GM12873 (cell line): ENCODE measurements around the gene FBXO46.

Experiments
- CTCF ChIP-seq: IDR thresholded peaks from 2 replicates; pipeline ENCODE4 v1.5.1; 2012; ENCODE audit warnings: low read depth, mild to moderate bottlenecking, moderate library complexity, low read length, control low read depth; ENCODE audit not compliant: insufficient read depth; ENCODE audit errors: missing control alignments

Gene FBXO46

GRCh38 chr19:45713141-45713540 lies 17.6 kb downstream of the FBXO46 start:
- no peak for TF ChIP-seq CTCF

GRCh38 chr19:45712699-45713067 lies 18.0 kb downstream of the FBXO46 start:
- TF ChIP-seq CTCF = no peak

- TF ChIP-seq CTCF = no peak
These were observed 18.6 kb downstream of the FBXO46 start for GRCh38 chr19:45711851-45712698.

- no peak for TF ChIP-seq CTCF
These were observed 20.2 kb downstream of the FBXO46 start for GRCh38 chr19:45710356-45711130.

GRCh38 chr19:45705710-45706415 lies 24.8 kb downstream of the FBXO46 start:
- TF ChIP-seq CTCF = no peak

- TF ChIP-seq CTCF = no peak
These were observed 25.6 kb downstream of the FBXO46 start for GRCh38 chr19:45705115-45705514.

- TF ChIP-seq CTCF = no peak
These were observed 29.0 kb downstream of the FBXO46 start for GRCh38 chr19:45701676-45702075.
